ENCODE data around the gene TMEM245. TPM values are rescaled to one million over a fixed set of nuclear protein-coding genes. Genes with fewer than 3 reads are reported as not detected.

TMEM245 gene
- total RNA-seq, 1 experiment from 2014 or later = 23.7 TPM

- Histone ChIP-seq H3K27me3 (ENCODE audit: low read length) (no peaks in the 10 kb centered on the region), H3K4me3 (ENCODE audit: low read length) (no peak overlapping the region), H3K9ac (ENCODE audit: low read length) (no peak overlapping the region), H3F3A (ENCODE audit: low read length, unreplicated experiment) (no peaks in the 10 kb centered on the region), H2AFZ (ENCODE audit: low read length) (no peak overlapping the region), H3K27ac (ENCODE audit: low read length) (peak overlapping the region; percentile 39), H3K4me1 (ENCODE audit: insufficient read depth, low read length) (peaks cover 53% of the 10 kb centered on the region), H3K79me2 (ENCODE audit: low read length) (peaks cover 97% of the 10 kb centered on the region), H3K9me3 (ENCODE audit: low read length) (no peaks in the 10 kb centered on the region), H3K36me3 (ENCODE audit: low read depth, low read length) (peaks cover 16% of the 10 kb centered on the region), H3K9me2 (replicated peaks; ENCODE audit: low read length) (no peaks in the 10 kb centered on the region), H4K20me1 (ENCODE audit: low read length) (peaks cover 19% of the 10 kb centered on the region; the same call in 1 of the 2 replicates), H3K4me2 (ENCODE audit: low read length) (peak overlapping the region; percentile 79)
- ChIA-PET CTCF (no interaction called here), POLR2A (ENCODE audit: unreplicated experiment) (interaction anchor here (0.7 kb wide), 1 partner anchor 10 kb away, joined by 3 read pairs; no protein-coding TSS in a partner anchor)
- intact Hi-C loops (cut with micrococcal nuclease) = no loop called here
- ATAC-seq (peak; percentile 75), DNase-seq (peak; percentile 66)
- no peak for TF ChIP-seq EZH2phosphoT487 (IDR thresholded peaks at IDR 0.05; ENCODE audit: borderline replicate concordance, low read length)
- TF ChIP-seq CTCF (conservative IDR thresholded peaks at IDR 0.05; ENCODE audit: low read depth, low read length) = no peak
- TF ChIP-seq EZH2 (IDR thresholded peaks at IDR 0.05; ENCODE audit: low read length, unreplicated experiment) = no peak
- BruUV-seq (replicated peaks) = no TSS peak
Observed at GRCh38 chr9:109107402-109108240, 12.1 kb downstream of the TMEM245 start.

- BruUV-seq (replicated peaks) = no TSS peak
- H3K9ac ChIP-seq (ENCODE audit: low read length) = peak overlapping the region; percentile 12; the same call in 1 of the 2 replicates
- peaks cover 10% of the 10 kb centered on the region; the same call in 1 of the 2 replicates for H4K20me1 ChIP-seq (ENCODE audit: low read length)
- DNase-seq (peak; percentile 90), ATAC-seq (peak; percentile 85)
- intact Hi-C loops (cut with micrococcal nuclease) = no loop called here
- H3K4me3 ChIP-seq (ENCODE audit: low read length) = peak overlapping the region; percentile 51; the same call in 1 of the 2 replicates
- H2AFZ ChIP-seq (ENCODE audit: low read length) = no peak overlapping the region
- no peaks in the 10 kb centered on the region for H3K9me2 ChIP-seq (replicated peaks; ENCODE audit: low read length)
- H3K4me2 ChIP-seq (ENCODE audit: low read length) = peak overlapping the region; percentile 76
- H3K36me3 ChIP-seq (ENCODE audit: low read depth, low read length) = peaks cover 16% of the 10 kb centered on the region
- no peaks in the 10 kb centered on the region for H3K27me3 ChIP-seq (ENCODE audit: low read length)
- H3K9me3 ChIP-seq (ENCODE audit: low read length) = no peaks in the 10 kb centered on the region
- POLR2A ChIA-PET (ENCODE audit: unreplicated experiment) = interaction anchor here (0.7 kb wide), 1 partner anchor 15 kb away, joined by 4 read pairs; no protein-coding TSS in a partner anchor
- CTCF ChIA-PET = no interaction called here
- H3K27ac ChIP-seq (ENCODE audit: low read length) = peak overlapping the region; percentile 83
- peaks cover 6% of the 10 kb centered on the region for H3F3A ChIP-seq (ENCODE audit: low read length, unreplicated experiment)
- peaks cover 48% of the 10 kb centered on the region for H3K4me1 ChIP-seq (ENCODE audit: insufficient read depth, low read length)
- peaks cover 89% of the 10 kb centered on the region for H3K79me2 ChIP-seq (ENCODE audit: low read length)
- TF ChIP-seq CTCF (conservative IDR thresholded peaks at IDR 0.05; ENCODE audit: low read depth, low read length) = no peak
- TF ChIP-seq EZH2phosphoT487 (IDR thresholded peaks at IDR 0.05; ENCODE audit: borderline replicate concordance, low read length) = no peak
- no peak for TF ChIP-seq EZH2 (IDR thresholded peaks at IDR 0.05; ENCODE audit: low read length, unreplicated experiment)
Observed at GRCh38 chr9:109101810-109102209, 17.9 kb downstream of the TMEM245 start.

- Histone ChIP-seq H3K27me3 (ENCODE audit: low read length) (no peaks in the 10 kb centered on the region), H3K4me1 (ENCODE audit: insufficient read depth, low read length) (peaks cover 48% of the 10 kb centered on the region), H3K9me3 (ENCODE audit: low read length) (no peaks in the 10 kb centered on the region), H3F3A (ENCODE audit: low read length, unreplicated experiment) (peaks cover 6% of the 10 kb centered on the region), H3K4me2 (ENCODE audit: low read length) (peak overlapping the region; percentile 76), H3K36me3 (ENCODE audit: low read depth, low read length) (peaks cover 16% of the 10 kb centered on the region), H2AFZ (ENCODE audit: low read length) (no peak overlapping the region), H3K9me2 (replicated peaks; ENCODE audit: low read length) (no peaks in the 10 kb centered on the region), H4K20me1 (ENCODE audit: low read length) (peaks cover 10% of the 10 kb centered on the region; the same call in 1 of the 2 replicates), H3K27ac (ENCODE audit: low read length) (peak overlapping the region; percentile 83), H3K9ac (ENCODE audit: low read length) (peak overlapping the region; percentile 12), H3K79me2 (ENCODE audit: low read length) (peaks cover 89% of the 10 kb centered on the region), H3K4me3 (ENCODE audit: low read length) (peak overlapping the region; percentile 51; the same call in 1 of the 2 replicates)
- ChIA-PET POLR2A (ENCODE audit: unreplicated experiment) (no interaction called here), CTCF (no interaction called here)
- TF ChIP-seq EZH2phosphoT487 (IDR thresholded peaks at IDR 0.05; ENCODE audit: borderline replicate concordance, low read length) (no peak), EZH2 (IDR thresholded peaks at IDR 0.05; ENCODE audit: low read length, unreplicated experiment) (no peak), CTCF (conservative IDR thresholded peaks at IDR 0.05; ENCODE audit: low read depth, low read length) (no peak)
- intact Hi-C loops (cut with micrococcal nuclease) = no loop called here
- no peak for ATAC-seq
- no peak for DNase-seq
- no TSS peak for BruUV-seq (replicated peaks)
Observed at GRCh38 chr9:109101202-109101595, 18.5 kb downstream of the TMEM245 start.

All from PC-3 (cell line).